Gastrocnemius medialis (tissue), 4 donors: Measurements from ENCODE around the gene SPI1.

ENCODE experiments used
- POLR2A ChIP-seq, 2 donors: fragments of 450-650 bp; IDR thresholded peaks; one replicate each; pipeline ENCODE4 v1.6.1; 2017; ENCODE audit warnings: antibody characterized with exemption in 2 of 2, mild to moderate bottlenecking in 2 of 2, moderate library complexity in 2 of 2
- TF ChIP-seq, protein P1 (sequence below), 5 experiments: fragments of 450-650 bp in 3 of 5; fragments of 200-600 bp in 2 of 5; sonication (generic) in 2 of 5; IDR thresholded peaks in 4 of 5; conservative IDR thresholded peaks in 1 of 5; 1 replicate in 4 of 5; 2 replicates in 1 of 5; pipeline ENCODE4 v1.5.1; 2016 to 2019; ENCODE audit warnings: antibody characterized with exemption in 5 of 5, mild to moderate bottlenecking in 3 of 5, moderate library complexity in 3 of 5

DNA sequence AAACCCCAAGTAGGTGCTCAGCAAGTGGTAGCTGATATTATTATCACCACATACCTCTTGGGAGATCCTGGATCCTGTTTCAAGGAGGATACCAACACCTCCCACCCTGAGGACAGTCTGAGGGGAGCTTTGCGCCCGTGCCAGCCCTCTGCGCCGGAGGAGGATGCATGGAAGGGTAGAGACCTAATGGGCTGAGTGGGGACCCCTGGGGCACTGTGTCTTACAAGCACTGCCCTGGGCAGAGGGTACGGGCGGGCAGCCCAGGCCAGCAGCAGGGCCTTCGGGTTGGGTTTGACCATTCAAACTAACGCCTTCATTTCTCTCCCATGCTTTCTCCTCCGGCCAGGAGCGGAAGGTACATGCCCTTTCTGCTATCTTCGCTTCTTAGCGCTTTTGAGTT, 52.1 kb downstream of the SPI1 start:
- TF ChIP-seq, protein P1, sequence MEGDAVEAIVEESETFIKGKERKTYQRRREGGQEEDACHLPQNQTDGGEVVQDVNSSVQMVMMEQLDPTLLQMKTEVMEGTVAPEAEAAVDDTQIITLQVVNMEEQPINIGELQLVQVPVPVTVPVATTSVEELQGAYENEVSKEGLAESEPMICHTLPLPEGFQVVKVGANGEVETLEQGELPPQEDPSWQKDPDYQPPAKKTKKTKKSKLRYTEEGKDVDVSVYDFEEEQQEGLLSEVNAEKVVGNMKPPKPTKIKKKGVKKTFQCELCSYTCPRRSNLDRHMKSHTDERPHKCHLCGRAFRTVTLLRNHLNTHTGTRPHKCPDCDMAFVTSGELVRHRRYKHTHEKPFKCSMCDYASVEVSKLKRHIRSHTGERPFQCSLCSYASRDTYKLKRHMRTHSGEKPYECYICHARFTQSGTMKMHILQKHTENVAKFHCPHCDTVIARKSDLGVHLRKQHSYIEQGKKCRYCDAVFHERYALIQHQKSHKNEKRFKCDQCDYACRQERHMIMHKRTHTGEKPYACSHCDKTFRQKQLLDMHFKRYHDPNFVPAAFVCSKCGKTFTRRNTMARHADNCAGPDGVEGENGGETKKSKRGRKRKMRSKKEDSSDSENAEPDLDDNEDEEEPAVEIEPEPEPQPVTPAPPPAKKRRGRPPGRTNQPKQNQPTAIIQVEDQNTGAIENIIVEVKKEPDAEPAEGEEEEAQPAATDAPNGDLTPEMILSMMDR (IDR thresholded peaks at IDR 0.05 in 4 of 5, conservative IDR thresholded peaks at IDR 0.05 in 1 of 5), result no peak
- TF ChIP-seq POLR2A (IDR thresholded peaks at IDR 0.05), result no peak
